ENCODE measurements around the gene ALDH1A2. TPM values are rescaled to one million over a fixed set of nuclear protein-coding genes. Genes with fewer than 3 reads are reported as not detected.

ALDH1A2 gene
- total RNA-seq, 2 donors from 2014 or later = not detected

DNA sequence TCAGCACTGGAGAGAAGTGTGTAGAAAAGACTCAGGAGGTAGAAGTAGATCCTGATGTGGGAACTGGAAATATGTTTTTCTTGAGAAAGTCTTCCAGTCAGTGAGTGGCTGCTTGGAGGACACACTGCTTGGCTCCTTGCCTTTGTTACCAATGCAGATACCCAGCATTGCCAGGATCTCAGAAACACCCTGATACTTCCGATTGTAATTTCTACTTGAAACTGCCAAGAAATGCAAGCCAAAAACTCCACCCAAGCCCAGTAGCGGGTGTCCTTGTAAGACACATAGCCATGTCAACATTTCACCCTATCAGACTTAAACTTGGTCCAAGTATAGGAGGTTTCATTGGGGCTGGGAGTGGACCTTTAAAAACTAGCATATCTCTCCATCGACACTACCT lies 141.8 kb downstream of the ALDH1A2 start:
- H3K4me1 ChIP-seq (ENCODE audit: control insufficient read depth, insufficient read depth, low read length) = no peaks in the 10 kb centered on the region
- no peak overlapping the region for H3K4me3 ChIP-seq (ENCODE audit: low read length)
- H3K27me3 Mint-ChIP-seq (ENCODE audit: insufficient read depth) = no peaks in the 10 kb centered on the region
- H3K27ac ChIP-seq (ENCODE audit: low read depth, low read length) = no peak overlapping the region
- H3K9ac ChIP-seq (ENCODE audit: extremely low read depth, low read length, poor library complexity, severe bottlenecking) = no peak overlapping the region
- H3K36me3 Mint-ChIP-seq (ENCODE audit: low read depth) = no peaks in the 10 kb centered on the region
- no peaks in the 10 kb centered on the region for H3K9me3 ChIP-seq (ENCODE audit: control insufficient read depth, low read length)
- H3K27me3 ChIP-seq (ENCODE audit: control insufficient read depth, insufficient read depth, low read length, poor library complexity, severe bottlenecking) = no peaks in the 10 kb centered on the region
- peaks cover 12% of the 10 kb centered on the region for H3K4me1 Mint-ChIP-seq
- 90% methylated on average over 2 of the region's 3 CpGs; no CpG with 5 or more reads in 1 of the 2 experiments for WGBS, 2 experiments (ENCODE audit: insufficient coverage in 1 of 2, insufficient read length in 1 of 2)
- no peaks in the 10 kb centered on the region for H3K36me3 ChIP-seq (ENCODE audit: control insufficient read depth, insufficient read depth, low read length)
- DNase-seq = no peak
- no peak overlapping the region for H3K27ac Mint-ChIP-seq
- no peak overlapping the region for H3K4me3 Mint-ChIP-seq
- H3K9me3 Mint-ChIP-seq = no peaks in the 10 kb centered on the region
- TF ChIP-seq, protein P1, sequence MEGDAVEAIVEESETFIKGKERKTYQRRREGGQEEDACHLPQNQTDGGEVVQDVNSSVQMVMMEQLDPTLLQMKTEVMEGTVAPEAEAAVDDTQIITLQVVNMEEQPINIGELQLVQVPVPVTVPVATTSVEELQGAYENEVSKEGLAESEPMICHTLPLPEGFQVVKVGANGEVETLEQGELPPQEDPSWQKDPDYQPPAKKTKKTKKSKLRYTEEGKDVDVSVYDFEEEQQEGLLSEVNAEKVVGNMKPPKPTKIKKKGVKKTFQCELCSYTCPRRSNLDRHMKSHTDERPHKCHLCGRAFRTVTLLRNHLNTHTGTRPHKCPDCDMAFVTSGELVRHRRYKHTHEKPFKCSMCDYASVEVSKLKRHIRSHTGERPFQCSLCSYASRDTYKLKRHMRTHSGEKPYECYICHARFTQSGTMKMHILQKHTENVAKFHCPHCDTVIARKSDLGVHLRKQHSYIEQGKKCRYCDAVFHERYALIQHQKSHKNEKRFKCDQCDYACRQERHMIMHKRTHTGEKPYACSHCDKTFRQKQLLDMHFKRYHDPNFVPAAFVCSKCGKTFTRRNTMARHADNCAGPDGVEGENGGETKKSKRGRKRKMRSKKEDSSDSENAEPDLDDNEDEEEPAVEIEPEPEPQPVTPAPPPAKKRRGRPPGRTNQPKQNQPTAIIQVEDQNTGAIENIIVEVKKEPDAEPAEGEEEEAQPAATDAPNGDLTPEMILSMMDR (conservative IDR thresholded peaks at IDR 0.05) = no peak

DNA sequence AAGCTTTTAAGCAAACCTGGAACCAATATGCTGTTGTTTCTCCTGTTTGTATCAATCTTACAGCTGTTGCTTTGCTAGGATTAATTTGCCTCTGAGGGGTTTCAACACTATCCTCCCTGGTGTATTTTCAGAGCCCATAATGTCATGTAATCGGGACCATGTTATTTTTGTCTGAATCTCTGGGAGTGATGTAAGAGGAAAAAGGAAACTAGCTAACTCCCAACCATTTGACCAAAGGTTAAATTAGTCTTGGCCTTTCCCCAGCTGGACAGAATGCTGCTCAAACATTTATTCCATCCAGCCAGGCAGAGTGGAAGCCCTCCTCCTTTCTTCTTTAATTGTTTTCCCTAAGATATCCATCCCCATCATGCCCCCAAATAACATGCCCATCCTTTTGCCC lies 142.2 kb downstream of the ALDH1A2 start:
- WGBS, 2 experiments (ENCODE audit: insufficient coverage in 1 of 2, insufficient read length in 1 of 2) = 100% methylated on average over 1 of the region's 1 CpG; no CpG with 5 or more reads in 1 of the 2 experiments
- H3K36me3 Mint-ChIP-seq (ENCODE audit: low read depth) = no peaks in the 10 kb centered on the region
- no peaks in the 10 kb centered on the region for H3K27me3 ChIP-seq (ENCODE audit: control insufficient read depth, insufficient read depth, low read length, poor library complexity, severe bottlenecking)

DNA sequence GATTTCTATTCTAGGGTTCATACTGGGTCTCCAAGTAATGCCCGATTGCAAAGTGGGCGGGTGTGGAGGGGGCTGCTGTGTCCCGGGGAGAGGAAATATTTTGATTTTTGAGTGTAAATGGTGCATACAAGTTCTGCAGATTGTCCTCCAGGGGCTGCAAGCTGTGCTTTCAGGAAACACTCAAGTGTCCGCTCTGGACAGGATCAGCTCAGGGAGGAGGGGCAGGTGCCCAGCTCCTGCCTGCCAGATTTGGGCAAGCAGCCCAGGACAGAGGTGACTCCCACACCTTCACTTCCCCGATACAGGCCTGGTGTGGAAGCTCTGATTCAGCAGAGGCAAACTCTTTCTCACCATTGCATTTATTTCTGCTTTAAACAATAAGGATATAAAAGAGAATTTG lies 142.7 kb downstream of the ALDH1A2 start:
- Histone ChIP-seq H3K27me3 (ENCODE audit: control insufficient read depth, insufficient read depth, low read length, poor library complexity, severe bottlenecking) (no peaks in the 10 kb centered on the region), H3K9ac (ENCODE audit: extremely low read depth, low read length, poor library complexity, severe bottlenecking) (no peak overlapping the region), H3K27ac (ENCODE audit: low read depth, low read length) (no peak overlapping the region), H3K9me3 (ENCODE audit: control insufficient read depth, low read length) (no peaks in the 10 kb centered on the region), H3K36me3 (ENCODE audit: control insufficient read depth, insufficient read depth, low read length) (no peaks in the 10 kb centered on the region), H3K4me1 (ENCODE audit: control insufficient read depth, insufficient read depth, low read length) (no peaks in the 10 kb centered on the region), H3K4me3 (ENCODE audit: low read length) (no peak overlapping the region)
- Mint-ChIP-seq H3K4me1 (peaks cover 12% of the 10 kb centered on the region), H3K9me3 (no peaks in the 10 kb centered on the region), H3K4me3 (no peak overlapping the region), H3K36me3 (ENCODE audit: low read depth) (no peaks in the 10 kb centered on the region), H3K27ac (no peak overlapping the region), H3K27me3 (ENCODE audit: insufficient read depth) (no peaks in the 10 kb centered on the region)
- DNase-seq = no peak
- WGBS, 2 experiments (ENCODE audit: insufficient coverage in 1 of 2, insufficient read length in 1 of 2) = 90 to 100% methylated on average over 3 to 5 of the region's 5 CpGs
- TF ChIP-seq, protein P1 (conservative IDR thresholded peaks at IDR 0.05) = no peak

More for the DNA sequence above, 142.2 kb downstream of the ALDH1A2 start:
- no peaks in the 10 kb centered on the region for H3K9me3 ChIP-seq (ENCODE audit: control insufficient read depth, low read length)
- no peak overlapping the region for H3K27ac Mint-ChIP-seq
- peaks cover 12% of the 10 kb centered on the region for H3K4me1 Mint-ChIP-seq
- no peak overlapping the region for H3K4me3 ChIP-seq (ENCODE audit: low read length)
- no peak overlapping the region for H3K27ac ChIP-seq (ENCODE audit: low read depth, low read length)
- no peak overlapping the region for H3K4me3 Mint-ChIP-seq
- TF ChIP-seq, protein P1 (conservative IDR thresholded peaks at IDR 0.05) = no peak
- H3K36me3 ChIP-seq (ENCODE audit: control insufficient read depth, insufficient read depth, low read length) = no peaks in the 10 kb centered on the region
- no peaks in the 10 kb centered on the region for H3K9me3 Mint-ChIP-seq
- H3K27me3 Mint-ChIP-seq (ENCODE audit: insufficient read depth) = no peaks in the 10 kb centered on the region
- H3K4me1 ChIP-seq (ENCODE audit: control insufficient read depth, insufficient read depth, low read length) = no peaks in the 10 kb centered on the region
- no peak overlapping the region for H3K9ac ChIP-seq (ENCODE audit: extremely low read depth, low read length, poor library complexity, severe bottlenecking)
- no peak for DNase-seq
